HG03457 (cell line): ENCODE measurements around the gene HSPA4.

Source experiments
- ATAC-seq: cut with Tn5 transposase; IDR thresholded peaks from one replicate; pipeline ENCODE4 v1.9.1; 2021; ENCODE audit warnings: moderate number of reproducible peaks; ENCODE audit not compliant: unreplicated experiment

The HSPA4 gene

DNA sequence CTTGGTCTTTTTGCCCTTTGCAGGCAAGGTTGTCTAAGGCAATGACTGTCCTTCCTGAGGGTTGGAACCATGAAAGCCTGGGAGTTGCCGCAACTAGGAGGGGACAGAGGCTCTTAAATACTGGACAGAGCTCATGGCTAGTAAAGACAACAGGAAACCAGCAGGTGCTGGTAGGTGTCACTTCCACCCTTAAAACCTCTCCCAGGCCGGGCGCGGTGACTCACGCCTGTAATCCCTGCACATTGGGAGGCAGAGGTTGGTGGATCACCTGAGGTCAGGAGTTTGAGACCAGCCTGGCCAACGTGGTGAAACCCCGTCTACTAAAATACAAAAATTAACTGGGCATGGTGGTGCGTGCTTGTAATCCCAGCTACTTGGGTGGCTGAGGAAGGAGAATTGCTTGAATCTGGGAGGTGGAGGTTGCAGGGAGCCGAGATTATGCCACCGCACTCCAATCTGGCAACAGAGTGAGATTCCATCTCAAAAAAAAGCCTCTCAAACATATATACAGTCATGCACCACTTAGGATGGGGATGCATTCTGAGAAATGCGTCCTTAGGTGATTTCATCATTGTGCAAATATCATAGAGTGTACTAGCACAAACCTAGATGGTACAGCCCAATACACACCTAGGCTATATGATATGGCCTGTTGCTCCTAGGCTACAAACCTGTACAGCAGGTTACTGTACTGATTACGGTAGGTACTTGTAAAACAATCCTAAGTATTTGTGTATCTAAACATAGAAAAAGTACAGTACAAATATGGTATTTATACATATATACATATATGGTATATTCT lies 102.7 kb downstream of the HSPA4 start:
- ATAC-seq, result no peak

DNA sequence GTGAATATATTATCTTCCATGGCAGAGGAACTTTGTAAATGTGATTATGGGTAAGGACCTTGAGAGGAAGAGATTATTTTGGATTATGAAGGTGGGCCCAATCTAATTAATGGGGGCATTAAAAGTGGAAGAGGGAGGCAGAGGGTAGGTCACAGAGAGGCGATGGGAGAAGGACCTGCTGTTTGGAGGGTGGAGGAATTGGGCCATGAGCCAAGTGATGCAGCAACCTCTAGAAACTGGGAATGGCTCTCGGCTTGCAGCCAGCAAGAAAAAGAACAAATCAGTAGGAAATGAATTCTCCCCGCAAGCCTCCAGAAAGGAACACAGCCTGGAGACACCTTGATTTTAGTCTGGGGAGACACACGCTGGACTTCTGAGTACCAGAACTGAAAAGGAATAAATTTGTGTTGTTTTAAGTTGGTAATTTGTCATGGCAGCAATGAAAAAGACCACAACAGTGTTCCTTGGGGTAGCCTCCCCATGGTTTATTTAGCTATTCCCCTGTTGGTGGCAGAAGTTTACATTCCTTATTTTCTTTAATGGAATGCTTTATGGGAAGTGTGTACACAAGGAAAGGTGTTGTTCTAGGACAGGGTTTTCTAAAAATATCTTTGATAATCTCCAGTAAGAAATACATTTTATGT lies 103.6 kb downstream of the HSPA4 start:
- no peak for ATAC-seq
